ENCODE results near the gene THBS2.

- TF ChIP-seq POLR2A (IDR thresholded peaks at IDR 0.05) (no peak), CTCF (IDR thresholded peaks at IDR 0.05) (no peak)
Measured at GRCh38 chr6:169291148-169291547, 37.5 kb upstream of the THBS2 start.

All from ovary (tissue), 3 donors.